Neural cell (in vitro differentiated cells): Measurements from ENCODE around the gene GALNT13.

Experiments
- TF ChIP-seq, protein P1 (sequence below): IDR thresholded peaks from 2 replicates; pipeline ENCODE4 v1.6.1; 2012; ENCODE audit warnings: borderline replicate concordance
- TF ChIP-seq, protein P2 (sequence below): fragments of 450-650 bp; IDR thresholded peaks from 2 replicates; pipeline ENCODE4 v1.5.1; 2014; ENCODE audit warnings: antibody characterized with exemption, mild to moderate bottlenecking, moderate library complexity; ENCODE audit not compliant: poor library complexity, severe bottlenecking

DNA sequence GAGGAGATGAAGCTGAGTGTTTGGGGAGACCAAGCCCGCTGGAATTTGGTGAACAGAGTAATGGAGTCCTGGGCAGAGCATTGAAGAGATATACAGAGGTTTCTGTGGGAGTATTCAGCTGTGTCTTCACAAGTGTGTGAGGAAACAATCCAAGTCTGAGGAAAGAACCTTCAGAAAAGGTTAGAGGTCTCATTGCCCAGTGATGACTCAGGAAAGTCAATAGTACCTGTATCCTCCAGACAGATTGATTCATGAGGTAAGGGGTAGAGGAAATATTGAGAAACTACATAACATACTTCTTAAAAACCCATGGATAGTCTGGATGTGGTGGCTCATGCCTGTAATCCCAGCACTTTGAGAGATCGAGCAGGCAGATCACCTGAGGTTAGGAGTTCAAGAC is 392.3 kb downstream of the GALNT13 start:
- TF ChIP-seq, protein P1, sequence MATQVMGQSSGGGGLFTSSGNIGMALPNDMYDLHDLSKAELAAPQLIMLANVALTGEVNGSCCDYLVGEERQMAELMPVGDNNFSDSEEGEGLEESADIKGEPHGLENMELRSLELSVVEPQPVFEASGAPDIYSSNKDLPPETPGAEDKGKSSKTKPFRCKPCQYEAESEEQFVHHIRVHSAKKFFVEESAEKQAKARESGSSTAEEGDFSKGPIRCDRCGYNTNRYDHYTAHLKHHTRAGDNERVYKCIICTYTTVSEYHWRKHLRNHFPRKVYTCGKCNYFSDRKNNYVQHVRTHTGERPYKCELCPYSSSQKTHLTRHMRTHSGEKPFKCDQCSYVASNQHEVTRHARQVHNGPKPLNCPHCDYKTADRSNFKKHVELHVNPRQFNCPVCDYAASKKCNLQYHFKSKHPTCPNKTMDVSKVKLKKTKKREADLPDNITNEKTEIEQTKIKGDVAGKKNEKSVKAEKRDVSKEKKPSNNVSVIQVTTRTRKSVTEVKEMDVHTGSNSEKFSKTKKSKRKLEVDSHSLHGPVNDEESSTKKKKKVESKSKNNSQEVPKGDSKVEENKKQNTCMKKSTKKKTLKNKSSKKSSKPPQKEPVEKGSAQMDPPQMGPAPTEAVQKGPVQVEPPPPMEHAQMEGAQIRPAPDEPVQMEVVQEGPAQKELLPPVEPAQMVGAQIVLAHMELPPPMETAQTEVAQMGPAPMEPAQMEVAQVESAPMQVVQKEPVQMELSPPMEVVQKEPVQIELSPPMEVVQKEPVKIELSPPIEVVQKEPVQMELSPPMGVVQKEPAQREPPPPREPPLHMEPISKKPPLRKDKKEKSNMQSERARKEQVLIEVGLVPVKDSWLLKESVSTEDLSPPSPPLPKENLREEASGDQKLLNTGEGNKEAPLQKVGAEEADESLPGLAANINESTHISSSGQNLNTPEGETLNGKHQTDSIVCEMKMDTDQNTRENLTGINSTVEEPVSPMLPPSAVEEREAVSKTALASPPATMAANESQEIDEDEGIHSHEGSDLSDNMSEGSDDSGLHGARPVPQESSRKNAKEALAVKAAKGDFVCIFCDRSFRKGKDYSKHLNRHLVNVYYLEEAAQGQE = no peak
- TF ChIP-seq, protein P2, sequence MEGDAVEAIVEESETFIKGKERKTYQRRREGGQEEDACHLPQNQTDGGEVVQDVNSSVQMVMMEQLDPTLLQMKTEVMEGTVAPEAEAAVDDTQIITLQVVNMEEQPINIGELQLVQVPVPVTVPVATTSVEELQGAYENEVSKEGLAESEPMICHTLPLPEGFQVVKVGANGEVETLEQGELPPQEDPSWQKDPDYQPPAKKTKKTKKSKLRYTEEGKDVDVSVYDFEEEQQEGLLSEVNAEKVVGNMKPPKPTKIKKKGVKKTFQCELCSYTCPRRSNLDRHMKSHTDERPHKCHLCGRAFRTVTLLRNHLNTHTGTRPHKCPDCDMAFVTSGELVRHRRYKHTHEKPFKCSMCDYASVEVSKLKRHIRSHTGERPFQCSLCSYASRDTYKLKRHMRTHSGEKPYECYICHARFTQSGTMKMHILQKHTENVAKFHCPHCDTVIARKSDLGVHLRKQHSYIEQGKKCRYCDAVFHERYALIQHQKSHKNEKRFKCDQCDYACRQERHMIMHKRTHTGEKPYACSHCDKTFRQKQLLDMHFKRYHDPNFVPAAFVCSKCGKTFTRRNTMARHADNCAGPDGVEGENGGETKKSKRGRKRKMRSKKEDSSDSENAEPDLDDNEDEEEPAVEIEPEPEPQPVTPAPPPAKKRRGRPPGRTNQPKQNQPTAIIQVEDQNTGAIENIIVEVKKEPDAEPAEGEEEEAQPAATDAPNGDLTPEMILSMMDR = no peak
